SK-MEL-5 (cell line): ENCODE results near the gene DUOX2. TPM values are rescaled to one million over a fixed set of nuclear protein-coding genes. Genes with fewer than 3 reads are reported as not detected.

Experiments
- DNase-seq: peaks from one replicate; pipeline ENCODE4 v3.0.0-alpha.2; 2016; ENCODE audit warnings: low read depth, low spot score
- in situ Hi-C: cut with HindIII; loops from 2 replicates; pipeline ENCODE4 v1.10.0; 2016; ENCODE audit warnings: low sequenced_read_pairs, high pct_unique_total_duplicates, low pct_unique_long_range_greater_than_20kb
- total RNA-seq: library from RNA; depleted of rRNA; stranded (reverse); fragments of >200 nt; shearing (Covaris generic); gene quantifications from 2 replicates; pipeline ENCODE4 v1.2.3, GENCODE V29; 2014

Gene DUOX2
- total RNA-seq, 1 experiment from 2014 or later = 0.03 TPM

GRCh38 chr15:45128971-45129639, 15.1 kb upstream of the DUOX2 start:
- no peak for DNase-seq
- in situ Hi-C loops = no loop called here

- in situ Hi-C loops = no loop called here
These were observed 12.7 kb upstream of the DUOX2 start for GRCh38 chr15:45126535-45127158.

GRCh38 chr15:45123397-45123796, 9.4 kb upstream of the DUOX2 start:
- DNase-seq = no peak
- in situ Hi-C loops = no loop called here

More at GRCh38 chr15:45126535-45127158, 12.7 kb upstream of the DUOX2 start:
- peak; percentile 62 for DNase-seq

DNA sequence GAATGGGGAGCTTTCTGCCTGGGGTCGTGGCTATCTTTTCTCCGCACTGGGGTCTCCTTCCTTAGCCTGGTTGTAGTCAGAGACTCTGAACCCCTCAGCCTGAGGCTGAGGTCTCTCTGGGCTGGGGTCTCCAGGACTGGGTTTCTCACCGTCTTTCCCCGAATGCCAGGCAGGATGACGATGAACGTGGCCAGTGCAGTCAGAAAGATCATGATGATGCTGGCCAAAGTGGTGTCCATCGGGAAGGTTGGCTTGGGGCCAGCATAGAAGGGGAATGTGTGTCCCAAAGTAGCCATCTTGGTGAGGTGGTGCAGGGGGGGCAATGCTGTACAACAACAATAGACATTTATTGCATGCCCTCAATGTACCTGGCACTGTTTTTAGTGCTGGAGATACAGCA, 8.7 kb upstream of the DUOX2 start:
- in situ Hi-C loops = no loop called here
- no peak for DNase-seq

DNA sequence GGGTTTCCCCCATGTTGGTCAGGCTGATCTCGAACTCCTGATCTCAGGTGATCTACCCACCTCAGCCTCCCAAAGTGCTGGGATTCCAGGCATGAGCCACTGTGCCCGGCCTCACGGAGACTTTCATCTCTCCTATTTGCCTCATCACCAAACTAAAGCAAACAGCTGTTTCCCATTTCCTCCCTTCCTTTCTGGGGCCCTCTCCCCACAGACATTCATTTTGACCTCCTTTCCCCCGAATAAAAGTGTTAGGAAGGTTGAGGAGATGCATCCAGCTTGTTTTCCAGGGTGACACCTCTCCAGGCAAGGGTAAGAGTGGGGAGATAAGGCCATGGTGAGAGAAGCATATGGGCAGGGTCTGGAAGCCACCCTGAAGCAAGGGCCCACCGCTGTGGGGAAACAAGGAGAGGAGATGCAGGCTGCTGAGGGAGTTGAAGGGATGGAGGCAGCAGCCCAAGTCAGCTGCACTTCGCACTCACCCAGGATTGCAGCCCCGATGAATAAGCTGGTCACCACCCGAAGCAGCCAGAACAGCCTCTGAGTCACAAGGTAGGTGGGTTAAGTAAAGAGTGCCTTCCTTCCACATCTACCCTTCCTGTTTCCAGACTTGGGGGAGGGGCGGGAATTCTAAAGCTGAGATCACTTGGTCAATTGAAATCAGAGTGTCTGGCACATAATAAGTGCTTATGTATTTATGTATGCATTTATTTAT, 7.9 kb upstream of the DUOX2 start:
- in situ Hi-C loops = no loop called here
- DNase-seq = no peak

DNA sequence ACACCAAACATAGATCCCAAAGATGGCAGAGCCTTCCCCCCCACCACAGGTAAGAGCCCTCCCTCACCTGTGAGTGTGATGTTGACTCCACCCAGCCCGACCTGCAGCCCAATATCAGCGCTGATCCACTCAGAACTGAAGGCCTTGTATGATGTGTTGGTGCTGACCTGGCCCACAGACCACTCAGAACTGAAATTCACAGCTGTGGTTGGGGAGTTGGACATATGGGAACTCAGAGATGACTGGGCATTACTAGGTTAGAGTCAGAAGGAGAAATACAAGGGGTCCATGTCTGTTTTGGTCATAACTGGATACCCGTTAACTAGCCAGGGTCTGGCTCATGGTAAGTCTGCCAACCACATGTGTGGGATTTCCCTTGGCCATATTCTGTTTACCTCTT, 7.0 kb upstream of the DUOX2 start:
- in situ Hi-C loops = no loop called here
- no peak for DNase-seq

DNA sequence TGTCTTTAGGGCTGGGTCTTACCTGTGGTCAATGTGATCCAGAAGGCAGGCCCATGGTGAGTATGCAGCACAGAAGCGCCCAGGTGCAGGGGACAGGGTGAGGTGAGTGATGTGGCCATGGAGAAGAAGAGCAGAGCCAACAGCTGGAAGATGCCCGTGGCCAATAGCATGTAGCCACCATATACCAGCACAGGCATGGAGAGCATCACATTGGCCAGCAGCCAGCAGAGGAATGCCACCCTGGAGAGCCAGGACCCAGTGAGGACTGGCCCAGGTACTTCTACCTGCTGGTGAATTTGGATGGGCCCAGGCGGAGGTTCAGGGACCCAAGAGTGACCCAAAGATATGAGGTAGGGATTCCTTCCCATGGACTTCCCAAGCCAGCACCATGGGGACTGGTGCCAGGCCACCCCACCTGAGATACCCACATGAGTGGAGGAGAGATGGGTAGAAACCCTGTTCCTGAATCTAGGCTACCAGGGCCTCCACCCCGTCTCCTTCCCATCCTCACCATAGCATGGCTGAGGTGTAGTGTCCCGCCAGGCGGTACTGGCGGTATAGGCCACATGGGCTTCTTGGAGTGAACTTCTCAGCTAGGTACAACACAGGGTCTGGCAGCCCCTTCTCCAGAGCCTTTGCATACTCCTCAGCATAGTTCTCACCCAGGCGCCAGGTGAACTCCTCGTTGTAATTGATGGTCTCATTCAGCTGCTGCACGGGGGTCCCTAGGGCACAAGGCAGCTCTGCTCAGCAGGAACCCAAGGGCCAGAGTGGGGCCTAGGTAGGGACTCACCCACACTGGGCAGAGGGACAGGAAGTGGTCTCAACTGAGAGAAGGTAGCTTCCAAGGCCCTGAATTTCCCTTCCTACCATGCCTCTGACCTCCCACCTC, 6.4 kb upstream of the DUOX2 start:
- in situ Hi-C loops = no loop called here
- no peak for DNase-seq

GRCh38 chr15:45118996-45119395, 5.0 kb upstream of the DUOX2 start:
- no peak for DNase-seq
- in situ Hi-C loops = no loop called here

DNA sequence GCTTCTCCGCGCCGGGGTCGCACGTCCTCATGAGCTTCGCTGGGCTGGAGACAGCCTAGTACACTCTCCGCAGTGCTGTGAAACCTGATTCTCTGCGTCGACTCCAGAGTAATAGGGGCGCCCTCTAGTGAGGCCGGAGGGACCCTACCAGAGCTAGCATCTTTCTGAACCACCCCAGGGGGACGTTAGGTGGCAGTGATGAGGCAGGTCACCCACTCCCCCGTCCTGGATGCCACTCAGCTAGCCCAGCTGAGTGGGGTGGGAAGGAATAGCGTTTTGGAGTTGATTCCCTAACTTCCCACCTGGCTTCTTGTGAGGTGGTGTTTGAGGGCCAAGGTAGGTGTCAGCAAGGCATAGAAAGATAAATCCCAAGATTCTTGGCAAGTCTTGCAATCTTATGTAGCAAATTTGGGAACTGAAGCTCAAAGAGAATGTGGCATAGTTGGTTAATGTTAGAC, 4.2 kb upstream of the DUOX2 start:
- DNase-seq = peak; percentile 89
- in situ Hi-C loops = no loop called here

GRCh38 chr15:45117308-45118130, 3.5 kb upstream of the DUOX2 start:
- DNase-seq = no peak
- in situ Hi-C loops = no loop called here

DNA sequence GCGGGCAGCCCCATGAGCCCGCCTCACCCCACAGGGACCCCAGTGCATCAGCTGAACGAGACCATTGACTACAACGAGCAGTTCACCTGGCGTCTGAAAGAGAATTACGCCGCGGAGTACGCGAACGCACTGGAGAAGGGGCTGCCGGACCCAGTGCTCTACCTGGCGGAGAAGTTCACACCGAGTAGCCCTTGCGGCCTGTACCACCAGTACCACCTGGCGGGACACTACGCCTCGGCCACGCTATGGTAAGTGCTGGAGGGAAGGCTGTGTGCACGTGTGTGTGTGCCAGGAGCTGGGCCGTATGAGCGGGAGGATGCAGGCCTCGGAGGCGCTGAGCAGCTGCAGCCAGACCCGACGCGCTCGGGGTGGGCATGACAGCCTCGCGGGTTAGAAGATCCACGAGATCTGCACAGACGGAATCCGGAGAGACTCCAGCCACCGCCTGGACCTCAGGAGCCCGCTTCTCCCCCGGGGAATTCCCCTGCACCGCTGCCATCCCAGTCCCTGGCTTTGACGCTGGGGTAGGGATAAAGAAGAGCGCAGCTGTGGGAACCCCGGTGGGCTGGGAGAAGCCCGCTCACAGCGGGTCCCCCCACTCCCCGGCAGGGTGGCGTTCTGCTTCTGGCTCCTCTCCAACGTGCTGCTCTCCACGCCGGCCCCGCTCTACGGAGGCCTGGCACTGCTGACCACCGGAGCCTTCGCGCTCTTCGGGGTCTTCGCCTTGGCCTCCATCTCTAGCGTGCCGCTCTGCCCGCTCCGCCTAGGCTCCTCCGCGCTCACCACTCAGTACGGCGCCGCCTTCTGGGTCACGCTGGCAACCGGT, 2.7 kb upstream of the DUOX2 start:
- in situ Hi-C loops = no loop called here
- DNase-seq = no peak

GRCh38 chr15:45116006-45116481, 2.1 kb upstream of the DUOX2 start:
- DNase-seq = no peak
- in situ Hi-C loops = no loop called here

- in situ Hi-C loops = no loop called here
- no peak for DNase-seq
These were observed 1.4 kb upstream of the DUOX2 start for GRCh38 chr15:45115312-45115820.

DNA sequence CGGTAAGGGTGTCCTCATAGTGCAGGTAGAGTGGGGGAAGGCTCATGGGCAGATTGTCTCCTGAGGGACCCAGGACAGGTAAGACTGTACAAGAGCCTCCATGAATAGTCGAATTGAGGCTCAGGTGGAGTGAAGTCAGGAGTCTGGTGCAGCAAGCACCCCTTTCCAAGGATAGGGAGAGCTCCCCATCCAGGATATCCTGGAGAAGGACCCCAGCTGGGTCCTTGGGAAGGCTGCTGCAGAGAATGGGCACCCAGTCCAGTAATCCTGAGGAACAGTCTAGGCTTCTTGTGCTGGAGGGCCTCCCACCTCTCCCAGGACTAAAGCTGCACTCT, 746 bp upstream of the DUOX2 start:
- no peak for DNase-seq
- in situ Hi-C loops = no loop called here

GRCh38 chr15:45113380-45113990, 487 bp downstream of the DUOX2 start:
- no peak for DNase-seq
- in situ Hi-C loops = no loop called here
